SK-N-SH (cell line): ENCODE measurements around the gene FPR2.

Experiments used
- TF ChIP-seq, protein P1 (sequence below): fragments of 200-600 bp; sonication (generic); IDR thresholded peaks from 2 replicates; pipeline ENCODE4 v1.6.1; 2017; ENCODE audit warnings: antibody characterized with exemption, mild to moderate bottlenecking, moderate library complexity
- TF ChIP-seq, protein P2 (sequence below): IDR thresholded peaks from 2 replicates; pipeline ENCODE4 v1.4.0; 2012; ENCODE audit warnings: low read depth

DNA sequence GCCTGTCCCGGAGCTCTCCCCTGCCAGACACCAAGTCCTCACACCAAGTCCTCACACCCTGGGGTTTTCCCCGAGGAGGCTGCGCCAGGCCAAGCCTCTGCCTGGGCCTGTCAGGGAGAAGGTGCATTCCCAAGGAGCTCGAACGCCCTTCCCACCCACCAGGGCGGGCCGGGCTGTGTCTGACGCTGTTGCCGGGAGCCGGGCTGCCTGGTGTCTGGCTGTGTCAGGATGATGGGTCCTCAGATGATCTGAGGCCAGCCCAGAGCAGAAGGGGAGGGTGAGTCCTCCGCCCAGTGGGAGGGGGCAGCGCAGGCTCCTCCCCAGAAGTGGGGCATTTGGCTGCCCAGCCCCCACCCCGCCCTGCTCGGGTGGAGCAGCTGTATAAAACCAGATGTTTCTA lies 34.9 kb upstream of the FPR2 start:
- TF ChIP-seq, protein P1, sequence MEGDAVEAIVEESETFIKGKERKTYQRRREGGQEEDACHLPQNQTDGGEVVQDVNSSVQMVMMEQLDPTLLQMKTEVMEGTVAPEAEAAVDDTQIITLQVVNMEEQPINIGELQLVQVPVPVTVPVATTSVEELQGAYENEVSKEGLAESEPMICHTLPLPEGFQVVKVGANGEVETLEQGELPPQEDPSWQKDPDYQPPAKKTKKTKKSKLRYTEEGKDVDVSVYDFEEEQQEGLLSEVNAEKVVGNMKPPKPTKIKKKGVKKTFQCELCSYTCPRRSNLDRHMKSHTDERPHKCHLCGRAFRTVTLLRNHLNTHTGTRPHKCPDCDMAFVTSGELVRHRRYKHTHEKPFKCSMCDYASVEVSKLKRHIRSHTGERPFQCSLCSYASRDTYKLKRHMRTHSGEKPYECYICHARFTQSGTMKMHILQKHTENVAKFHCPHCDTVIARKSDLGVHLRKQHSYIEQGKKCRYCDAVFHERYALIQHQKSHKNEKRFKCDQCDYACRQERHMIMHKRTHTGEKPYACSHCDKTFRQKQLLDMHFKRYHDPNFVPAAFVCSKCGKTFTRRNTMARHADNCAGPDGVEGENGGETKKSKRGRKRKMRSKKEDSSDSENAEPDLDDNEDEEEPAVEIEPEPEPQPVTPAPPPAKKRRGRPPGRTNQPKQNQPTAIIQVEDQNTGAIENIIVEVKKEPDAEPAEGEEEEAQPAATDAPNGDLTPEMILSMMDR = no peak
- TF ChIP-seq, protein P2, sequence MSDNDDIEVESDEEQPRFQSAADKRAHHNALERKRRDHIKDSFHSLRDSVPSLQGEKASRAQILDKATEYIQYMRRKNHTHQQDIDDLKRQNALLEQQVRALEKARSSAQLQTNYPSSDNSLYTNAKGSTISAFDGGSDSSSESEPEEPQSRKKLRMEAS = no peak
